GM18951 (cell line): ENCODE measurements around the gene IGFBP1.
"Not testable (repeated sequence)": the region's sequence is repeated elsewhere in the genome, so short reads cannot be mapped to it uniquely, and the experiment has no call there.

ENCODE experiments used
- POLR2A ChIP-seq: IDR thresholded peaks from 4 replicates; pipeline ENCODE4 v1.6.1; 2011; ENCODE audit warnings: mild to moderate bottlenecking; ENCODE audit not compliant: insufficient read length, insufficient read depth; ENCODE audit errors: extremely low read depth
- in situ Hi-C: fragments of 300-500 bp; cut with MboI; formaldehyde crosslinking; loops from one replicate; pipeline ENCODE4 v1.12.0; 2022; ENCODE audit warnings: low sequenced_read_pairs, mixed read lengths, inconsistent platforms; ENCODE audit not compliant: unreplicated experiment

IGFBP1 gene

GRCh38 chr7:45888185-45888992 lies at the start of gene IGFBP1:
TSS of gene IGFBP1 (plus strand) at chr7:45888488. CDS start at chr7:45888653, 165 bp downstream.
- in situ Hi-C loops, result no loop called here
- no peak for TF ChIP-seq POLR2A

- in situ Hi-C loops, result not testable (repeated sequence)
These were observed 49.4 kb upstream of the IGFBP1 start for GRCh38 chr7:45838852-45839251.

- in situ Hi-C loops, result not testable (repeated sequence)
These were observed 46.2 kb upstream of the IGFBP1 start for GRCh38 chr7:45841926-45842717.

- in situ Hi-C loops, result not testable (repeated sequence)
These were observed 41.8 kb upstream of the IGFBP1 start for GRCh38 chr7:45846536-45846935.

GRCh38 chr7:45848734-45849133 lies 39.6 kb upstream of the IGFBP1 start:
- in situ Hi-C loops, result not testable (repeated sequence)

- in situ Hi-C loops, result loop anchor here (25.0 kb wide), 1 partner anchor 691 kb away; the partner anchor contains the start of gene RAMP3
These were observed 35.3 kb upstream of the IGFBP1 start for GRCh38 chr7:45852984-45853383.

GRCh38 chr7:45853491-45853890 lies 34.8 kb upstream of the IGFBP1 start:
- in situ Hi-C loops, result loop anchor here (25.0 kb wide), 1 partner anchor 691 kb away; the partner anchor contains the start of gene RAMP3

- in situ Hi-C loops, result loop anchor here (25.0 kb wide), 1 partner anchor 693 kb away; the partner anchor contains the start of gene RAMP3
These were observed 32.6 kb upstream of the IGFBP1 start for GRCh38 chr7:45855680-45856079.

GRCh38 chr7:45856888-45857287 lies 31.4 kb upstream of the IGFBP1 start:
- in situ Hi-C loops, result loop anchor here (25.0 kb wide), 1 partner anchor 695 kb away; the partner anchor contains the start of gene RAMP3

- TF ChIP-seq POLR2A, result no peak
- in situ Hi-C loops, result loop anchor here (25.0 kb wide), 1 partner anchor 701 kb away; the partner anchor contains the start of gene RAMP3
These were observed 24.6 kb upstream of the IGFBP1 start for GRCh38 chr7:45863715-45864114.

- no peak for TF ChIP-seq POLR2A
- in situ Hi-C loops, result loop anchor here (25.0 kb wide), 1 partner anchor 704 kb away; the partner anchor contains the start of gene RAMP3
These were observed 22.5 kb upstream of the IGFBP1 start for GRCh38 chr7:45865594-45866410.

GRCh38 chr7:45867471-45867870 lies 20.8 kb upstream of the IGFBP1 start:
- TF ChIP-seq POLR2A, result no peak
- in situ Hi-C loops, result loop anchor here (25.0 kb wide), 1 partner anchor 705 kb away; the partner anchor contains the start of gene RAMP3

GRCh38 chr7:45869426-45869825 lies 18.9 kb upstream of the IGFBP1 start:
- in situ Hi-C loops, result loop anchor here (25.0 kb wide), 1 partner anchor 707 kb away; the partner anchor contains the start of gene RAMP3

More at GRCh38 chr7:45869426-45869825, 18.9 kb upstream of the IGFBP1 start:
- TF ChIP-seq POLR2A, result no peak
